Glomerular visceral epithelial cell (primary cell): ENCODE data around the gene SLC7A1.

ENCODE experiments used
- DNase-seq: peaks from one replicate; pipeline ENCODE4 v3.0.0-alpha.2; 2016; ENCODE audit errors: extremely low spot score

Gene SLC7A1

DNA sequence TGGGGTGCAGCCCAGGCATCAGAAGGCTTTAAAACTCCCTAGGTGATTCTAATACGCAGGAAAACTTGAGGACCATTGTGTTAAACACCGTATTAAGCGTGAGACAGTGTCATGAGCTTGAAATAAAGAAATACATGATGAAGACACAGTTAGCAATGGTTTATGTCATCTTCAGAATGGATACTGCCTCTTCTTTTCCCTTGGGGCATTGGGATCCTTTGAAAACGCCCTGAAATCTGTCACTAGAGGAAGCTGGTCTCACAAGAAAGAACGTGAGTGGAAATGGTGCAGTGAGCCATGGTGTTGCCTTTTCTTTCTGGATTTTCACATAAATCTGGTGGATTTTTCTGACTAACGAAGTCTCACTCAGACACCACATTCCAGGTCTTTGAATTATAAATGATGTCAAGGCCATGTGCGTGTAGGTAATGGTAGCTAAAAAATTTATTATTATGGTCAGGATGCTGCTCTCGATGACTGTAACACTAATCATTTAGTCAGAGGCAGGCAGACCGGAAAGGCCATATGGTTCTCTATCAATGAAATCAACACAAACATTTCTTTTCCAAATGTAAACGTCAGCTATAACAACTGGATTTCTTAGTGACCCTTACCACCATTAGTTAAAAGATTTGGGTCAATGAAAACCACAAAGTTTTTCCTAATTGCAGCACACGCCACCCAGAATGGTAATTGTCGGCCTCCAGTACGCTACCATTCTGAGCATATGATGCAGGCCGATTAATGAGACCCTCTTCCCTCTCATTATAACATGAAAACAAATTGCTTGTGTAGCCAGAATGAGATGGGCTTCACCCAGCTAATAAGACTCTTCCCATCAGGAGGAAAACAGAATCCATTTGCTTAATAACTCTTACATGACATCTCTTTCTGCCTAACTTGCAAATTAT is 105.6 kb downstream of the SLC7A1 start:
- DNase-seq = no peak

GRCh38 chr13:29487466-29488454 is 107.7 kb downstream of the SLC7A1 start:
- DNase-seq = no peak

GRCh38 chr13:29486551-29486950 is 108.9 kb downstream of the SLC7A1 start:
- DNase-seq = no peak

- no peak for DNase-seq
Measured at GRCh38 chr13:29484796-29485195, 110.7 kb downstream of the SLC7A1 start.

- DNase-seq = no peak
Measured at GRCh38 chr13:29484236-29484635, 111.3 kb downstream of the SLC7A1 start.

DNA sequence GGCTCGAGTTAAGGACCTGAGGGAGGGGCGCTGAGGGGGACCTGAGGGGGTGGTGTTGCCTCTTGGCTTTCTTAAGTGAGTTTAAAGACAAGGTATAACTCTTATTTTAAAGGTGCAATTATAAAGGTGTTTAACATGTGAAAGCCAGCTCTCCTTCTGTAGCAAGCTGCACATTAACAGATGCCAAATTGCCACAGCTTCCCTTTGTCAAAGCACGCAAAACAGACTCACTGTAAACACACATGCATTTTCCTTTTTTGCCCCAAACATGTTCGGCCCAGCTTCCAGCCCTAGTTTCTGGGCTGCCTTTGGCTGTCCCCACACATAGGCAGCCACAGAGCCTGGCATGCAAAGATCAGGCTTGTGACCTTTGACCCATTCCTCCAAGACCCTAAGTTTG is 111.9 kb downstream of the SLC7A1 start:
- no peak for DNase-seq

- no peak for DNase-seq
Measured at GRCh38 chr13:29483211-29483610, 112.3 kb downstream of the SLC7A1 start.

DNA sequence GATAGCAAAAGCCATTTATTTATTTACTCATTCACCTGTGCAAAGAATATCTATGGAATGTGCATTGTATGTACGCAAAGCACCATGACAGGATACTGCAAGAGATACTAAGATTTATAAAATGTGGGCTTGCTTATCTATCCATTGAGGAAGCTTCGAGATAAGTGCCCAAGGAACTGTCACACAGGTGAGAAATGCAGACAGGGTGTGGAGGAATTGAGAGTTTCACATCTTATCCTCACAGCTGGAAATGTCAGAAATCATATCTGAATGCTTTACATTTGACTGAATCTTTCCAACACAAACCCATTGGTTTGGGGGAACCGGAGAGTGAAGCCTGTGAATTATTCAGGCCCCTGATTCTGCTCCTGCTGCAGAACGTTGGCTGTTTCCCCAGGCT is 113.0 kb downstream of the SLC7A1 start:
- no peak for DNase-seq

DNA sequence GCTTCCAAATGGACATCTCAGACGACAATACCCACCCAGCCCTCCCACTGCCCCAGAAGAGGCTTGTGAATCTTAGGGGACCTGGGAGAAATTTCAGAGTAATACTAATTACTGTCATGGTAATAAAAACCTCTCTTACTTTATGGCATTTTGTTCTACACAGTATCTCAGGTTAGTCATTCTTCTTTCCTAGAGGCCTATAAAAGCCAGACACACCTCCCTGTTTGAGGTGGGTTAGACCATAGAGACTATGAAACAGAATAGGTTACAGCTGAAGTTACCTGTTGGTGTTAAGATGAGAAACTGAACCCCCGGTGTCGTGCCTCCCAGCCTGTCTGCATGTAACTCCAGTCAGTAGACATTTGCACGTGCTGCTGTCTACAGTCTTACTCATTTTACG is 113.9 kb downstream of the SLC7A1 start:
- no peak for DNase-seq

- DNase-seq = no peak
Measured at GRCh38 chr13:29480893-29481525, 114.5 kb downstream of the SLC7A1 start.

DNA sequence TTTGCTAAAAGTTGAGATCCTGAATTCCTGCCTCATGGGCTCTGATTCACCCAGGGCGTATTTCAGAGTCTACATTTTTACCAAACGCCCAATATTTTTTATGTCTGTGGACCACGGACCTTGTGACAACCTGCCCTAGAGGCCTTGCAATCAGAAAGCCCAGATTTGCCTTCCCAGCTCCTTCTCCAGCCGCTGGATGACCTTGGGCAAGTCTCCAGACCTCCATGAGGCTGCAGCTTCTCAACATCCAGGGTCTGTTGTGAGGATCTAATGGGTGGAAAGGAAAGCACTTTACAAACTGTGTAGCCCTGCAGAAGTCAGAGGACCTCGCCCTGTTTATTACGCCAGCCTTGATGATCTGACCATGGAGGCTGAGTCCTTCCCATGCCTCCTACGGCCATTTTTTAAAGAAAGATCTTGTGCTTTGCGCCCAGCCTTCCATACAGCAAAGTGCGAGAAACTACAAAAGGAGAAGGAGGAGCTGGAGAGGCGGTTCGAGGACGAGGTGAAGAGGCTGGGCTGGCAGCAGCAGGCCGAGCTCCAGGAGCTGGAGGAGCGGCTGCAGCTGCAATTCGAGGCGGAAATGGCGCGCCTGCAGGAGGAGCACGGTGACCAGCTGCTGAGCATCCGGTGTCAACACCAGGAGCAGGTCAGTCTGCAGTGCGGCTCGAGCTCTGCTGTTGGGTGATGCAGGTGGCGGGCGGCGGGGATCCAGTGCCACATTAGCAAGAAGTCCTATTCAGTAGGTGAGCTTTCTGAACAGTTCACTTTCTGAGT is 115.6 kb downstream of the SLC7A1 start:
- DNase-seq = no peak

DNA sequence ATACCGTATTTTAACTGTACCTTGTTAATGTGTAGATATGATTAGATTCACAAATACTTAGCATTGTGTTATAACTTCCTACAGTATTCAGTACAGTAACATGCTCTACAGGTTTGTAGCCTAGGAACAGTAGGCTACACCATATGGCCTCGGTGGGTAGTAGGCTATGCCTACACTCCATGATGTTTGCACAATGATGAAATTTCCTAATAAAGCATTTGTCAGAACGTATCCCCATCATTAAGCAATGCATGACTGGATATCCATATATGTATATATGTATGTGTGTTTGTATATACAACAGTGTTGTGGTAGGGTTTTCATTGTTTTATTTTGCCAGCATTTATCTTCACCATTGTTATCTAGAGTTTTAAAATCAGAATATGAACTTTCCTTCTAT is 119.4 kb downstream of the SLC7A1 start:
- DNase-seq = no peak

GRCh38 chr13:29474991-29475390 is 120.5 kb downstream of the SLC7A1 start:
- DNase-seq = no peak

- DNase-seq = no peak
Measured at GRCh38 chr13:29473166-29473565, 122.3 kb downstream of the SLC7A1 start.

DNA sequence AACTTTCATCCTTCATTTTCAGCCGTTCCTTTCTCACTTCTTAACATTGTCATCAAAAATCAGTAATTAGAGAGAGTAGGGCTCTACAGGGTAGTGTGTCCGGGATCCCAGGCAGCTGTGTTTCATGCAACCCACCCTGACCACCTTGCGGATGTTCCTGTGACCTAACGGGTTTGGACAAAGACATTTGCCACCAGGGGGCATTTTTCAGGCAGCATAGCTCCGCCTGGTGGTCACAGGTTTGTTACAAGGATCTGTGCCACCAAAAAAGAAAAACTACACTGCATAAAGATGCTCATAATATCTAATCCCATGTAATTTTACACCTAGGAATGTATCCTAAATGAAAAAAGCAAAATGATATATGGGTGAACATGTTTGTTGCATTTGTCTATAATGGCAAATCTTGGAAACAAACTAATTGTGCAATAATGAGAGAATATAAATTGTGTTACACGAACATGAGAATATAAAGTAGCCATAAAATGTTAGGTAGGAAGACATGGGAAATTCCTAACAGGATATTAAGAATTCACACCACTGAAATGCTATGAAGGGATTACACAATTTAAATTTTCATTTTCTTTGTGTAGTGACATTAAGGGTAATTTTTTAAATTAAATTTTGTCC is 123.0 kb downstream of the SLC7A1 start:
- peak; percentile 56 for DNase-seq

DNA sequence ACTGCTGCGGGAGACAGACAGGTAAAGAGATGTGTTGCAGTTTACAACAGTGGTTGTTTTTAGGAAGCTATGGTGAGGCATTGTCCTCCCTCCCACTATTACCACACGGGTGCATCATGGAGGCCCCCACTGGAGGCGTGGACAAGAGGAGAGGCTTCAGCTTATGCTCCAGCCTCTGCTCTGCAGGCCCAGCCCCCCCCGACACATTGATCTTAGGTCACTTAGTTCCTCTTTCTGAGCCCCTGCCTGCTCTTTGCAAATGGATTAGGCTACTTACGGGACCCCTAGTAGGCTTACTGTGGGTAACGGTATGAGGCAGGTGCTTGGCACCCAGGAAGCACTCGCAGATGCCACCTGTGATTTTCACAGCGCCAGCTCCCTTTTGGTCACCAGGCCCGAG is 123.9 kb downstream of the SLC7A1 start:
- DNase-seq = no peak

- DNase-seq = peak; percentile 63
Measured at GRCh38 chr13:29465741-29466293, 129.7 kb downstream of the SLC7A1 start.

GRCh38 chr13:29464105-29464679 is 131.3 kb downstream of the SLC7A1 start:
- no peak for DNase-seq

- no peak for DNase-seq
Measured at GRCh38 chr13:29459813-29460355, 135.6 kb downstream of the SLC7A1 start.
